Tibial nerve (tissue), 4 donors: ENCODE data around the gene CHIC1.

Experiments
- EP300 ChIP-seq, 2 donors: sonication (generic); formaldehyde crosslinking; IDR thresholded peaks; one replicate each; pipeline ENCODE4 v1.6.1; 2017; ENCODE audit warnings: antibody characterized with exemption in 2 of 2, mild to moderate bottlenecking in 1 of 2
- POLR2A ChIP-seq, 2 donors: fragments of 450-650 bp; IDR thresholded peaks; one replicate each; pipeline ENCODE4 v1.6.1; 2017; ENCODE audit warnings: antibody characterized with exemption in 2 of 2, mild to moderate bottlenecking in 2 of 2, moderate library complexity in 2 of 2
- TF ChIP-seq, protein P1 (sequence below), 5 experiments: fragments of 200-600 bp in 3 of 5; fragments of 450-650 bp in 2 of 5; sonication (generic) in 3 of 5; IDR thresholded peaks; one replicate each; pipeline ENCODE4 v1.5.1; 2016 to 2019; ENCODE audit warnings: antibody characterized with exemption in 5 of 5, mild to moderate bottlenecking in 3 of 5, moderate library complexity in 2 of 5

DNA sequence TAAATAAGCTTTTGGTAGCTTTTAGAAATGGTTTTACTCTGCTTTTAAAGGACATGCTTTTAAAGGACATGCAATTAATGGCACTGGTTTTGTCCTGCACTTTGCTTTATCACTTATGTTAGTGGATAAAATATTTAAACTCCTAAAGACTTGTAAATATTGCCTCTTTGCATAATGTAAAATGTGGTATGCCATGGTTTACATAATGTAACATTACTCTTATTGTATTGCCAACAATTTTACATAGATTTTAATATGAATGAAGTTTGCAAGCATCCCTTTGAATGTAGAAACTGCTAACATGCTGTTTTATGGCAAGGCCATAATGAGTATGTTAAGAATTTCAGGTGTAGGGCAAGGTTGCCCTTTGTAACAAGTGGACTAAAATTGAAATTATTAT, 118.4 kb downstream of the CHIC1 start:
- TF ChIP-seq, protein P1, sequence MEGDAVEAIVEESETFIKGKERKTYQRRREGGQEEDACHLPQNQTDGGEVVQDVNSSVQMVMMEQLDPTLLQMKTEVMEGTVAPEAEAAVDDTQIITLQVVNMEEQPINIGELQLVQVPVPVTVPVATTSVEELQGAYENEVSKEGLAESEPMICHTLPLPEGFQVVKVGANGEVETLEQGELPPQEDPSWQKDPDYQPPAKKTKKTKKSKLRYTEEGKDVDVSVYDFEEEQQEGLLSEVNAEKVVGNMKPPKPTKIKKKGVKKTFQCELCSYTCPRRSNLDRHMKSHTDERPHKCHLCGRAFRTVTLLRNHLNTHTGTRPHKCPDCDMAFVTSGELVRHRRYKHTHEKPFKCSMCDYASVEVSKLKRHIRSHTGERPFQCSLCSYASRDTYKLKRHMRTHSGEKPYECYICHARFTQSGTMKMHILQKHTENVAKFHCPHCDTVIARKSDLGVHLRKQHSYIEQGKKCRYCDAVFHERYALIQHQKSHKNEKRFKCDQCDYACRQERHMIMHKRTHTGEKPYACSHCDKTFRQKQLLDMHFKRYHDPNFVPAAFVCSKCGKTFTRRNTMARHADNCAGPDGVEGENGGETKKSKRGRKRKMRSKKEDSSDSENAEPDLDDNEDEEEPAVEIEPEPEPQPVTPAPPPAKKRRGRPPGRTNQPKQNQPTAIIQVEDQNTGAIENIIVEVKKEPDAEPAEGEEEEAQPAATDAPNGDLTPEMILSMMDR (IDR thresholded peaks at IDR 0.05), result no peak
- TF ChIP-seq POLR2A (IDR thresholded peaks at IDR 0.05), result no peak
- no peak for TF ChIP-seq EP300 (IDR thresholded peaks at IDR 0.05)
